Loucy (cell line): ENCODE data around the gene SEC16A.

Source experiments
- H2AFZ ChIP-seq: fragments of 200-600 bp; sonication (generic); 2 replicates; pipeline ENCODE4 v1.6.0; 2016; ENCODE audit warnings: antibody characterized with exemption, mild to moderate bottlenecking, low read length, moderate library complexity
- H3F3A ChIP-seq: fragments of 200-600 bp; 2 replicates; pipeline ENCODE4 v1.6.0; 2016; ENCODE audit warnings: antibody characterized with exemption, low read depth, mild to moderate bottlenecking
- H3K27me3 ChIP-seq: fragments of 200-600 bp; sonication (generic); 2 replicates; pipeline ENCODE4 v1.6.1; 2014; ENCODE audit warnings: low read length, mild to moderate bottlenecking; ENCODE audit not compliant: insufficient read depth, poor library complexity, severe bottlenecking
- H3K36me3 ChIP-seq: fragments of 200-600 bp; sonication (generic); 2 replicates; pipeline ENCODE4 v1.6.1; 2016; ENCODE audit warnings: low read length; ENCODE audit not compliant: insufficient read depth
- H3K4me1 ChIP-seq: fragments of 200-600 bp; sonication (generic); 2 replicates; pipeline ENCODE4 v1.5.1; 2014; ENCODE audit warnings: low read length, mild to moderate bottlenecking; ENCODE audit not compliant: insufficient read depth, poor library complexity, severe bottlenecking
- H3K4me2 ChIP-seq: fragments of 200-600 bp; sonication (generic); 2 replicates; pipeline ENCODE4 v1.6.0; 2014; ENCODE audit warnings: antibody characterized with exemption, low read length, low read depth, mild to moderate bottlenecking; ENCODE audit not compliant: poor library complexity, severe bottlenecking
- H3K4me3 ChIP-seq: fragments of 200-600 bp; sonication (generic); 2 replicates; pipeline ENCODE4 v1.5.1; 2014; ENCODE audit warnings: low read length, mild to moderate bottlenecking, mixed read lengths; ENCODE audit not compliant: poor library complexity, severe bottlenecking
- H3K79me2 ChIP-seq: fragments of 200-600 bp; sonication (generic); 2 replicates; pipeline ENCODE4 v1.6.1; 2014; ENCODE audit warnings: low read length; ENCODE audit not compliant: insufficient read depth
- H3K9ac ChIP-seq: fragments of 200-600 bp; sonication (generic); 2 replicates; pipeline ENCODE4 v1.6.0; 2014; ENCODE audit warnings: mild to moderate bottlenecking, low read depth, low read length, moderate library complexity; ENCODE audit not compliant: poor library complexity, severe bottlenecking
- H3K9me2 ChIP-seq: fragments of 200-600 bp; sonication (generic); replicated peaks from 2 replicates; pipeline ENCODE4 v1.6.1; 2016; ENCODE audit warnings: low read depth, low read length, mixed read lengths
- H3K9me3 ChIP-seq: fragments of 200-600 bp; sonication (generic); 2 replicates; pipeline ENCODE4 v1.6.1; 2014; ENCODE audit warnings: mild to moderate bottlenecking, antibody characterized with exemption, low read length, low read depth; ENCODE audit not compliant: insufficient read depth
- H4K20me1 ChIP-seq: fragments of 200-600 bp; sonication (generic); 2 replicates; pipeline ENCODE4 v1.6.0; 2014; ENCODE audit warnings: antibody characterized with exemption, low read length, mild to moderate bottlenecking; ENCODE audit not compliant: insufficient read depth, poor library complexity, severe bottlenecking
- CTCF ChIP-seq: fragments of 200-600 bp; sonication (generic); conservative IDR thresholded peaks from 2 replicates; pipeline ENCODE4 v1.5.1; 2014; ENCODE audit warnings: mild to moderate bottlenecking, antibody characterized with exemption, low read length
- EZH2phosphoT487 ChIP-seq: fragments of 200-600 bp; IDR thresholded peaks from 2 replicates; pipeline ENCODE4 v1.6.1; 2018; ENCODE audit warnings: antibody characterized with exemption, mild to moderate bottlenecking, moderate library complexity, borderline replicate concordance

The SEC16A gene

GRCh38 chr9:136516191-136516654 lies 33.4 kb upstream of the SEC16A start:
- Histone ChIP-seq H3K4me1 (no peaks in the 10 kb centered on the region), H3K79me2 (no peaks in the 10 kb centered on the region), H3K9ac (no peak overlapping the region), H2AFZ (no peak overlapping the region), H3K9me3 (no peaks in the 10 kb centered on the region), H3K27me3 (no peaks in the 10 kb centered on the region), H3K36me3 (peaks cover 5% of the 10 kb centered on the region; the same call in 1 of the 2 replicates), H3K9me2 (no peaks in the 10 kb centered on the region), H3K4me3 (no peak overlapping the region), H3K4me2 (no peak overlapping the region), H3F3A (no peaks in the 10 kb centered on the region), H4K20me1 (no peaks in the 10 kb centered on the region)
- TF ChIP-seq CTCF (no peak), EZH2phosphoT487 (no peak)

- no peaks in the 10 kb centered on the region for H3K79me2 ChIP-seq
- H3K4me3 ChIP-seq: no peak overlapping the region
- H4K20me1 ChIP-seq: no peaks in the 10 kb centered on the region
- H3K9ac ChIP-seq: no peak overlapping the region
- H3K4me2 ChIP-seq: no peak overlapping the region
- peaks cover 5% of the 10 kb centered on the region; the same call in 1 of the 2 replicates for H3K36me3 ChIP-seq
- H3K27me3 ChIP-seq: no peaks in the 10 kb centered on the region
- no peaks in the 10 kb centered on the region for H3F3A ChIP-seq
- H2AFZ ChIP-seq: no peak overlapping the region
- H3K9me2 ChIP-seq: no peaks in the 10 kb centered on the region
- H3K9me3 ChIP-seq: no peaks in the 10 kb centered on the region
- no peaks in the 10 kb centered on the region for H3K4me1 ChIP-seq
- TF ChIP-seq CTCF: no peak
- TF ChIP-seq EZH2phosphoT487: no peak
Measured at GRCh38 chr9:136515276-136515675, 32.4 kb upstream of the SEC16A start.

GRCh38 chr9:136514022-136514714 lies 31.3 kb upstream of the SEC16A start:
- Histone ChIP-seq H3K9ac (no peak overlapping the region), H3F3A (no peaks in the 10 kb centered on the region), H3K36me3 (peaks cover 5% of the 10 kb centered on the region; the same call in 1 of the 2 replicates), H2AFZ (no peak overlapping the region), H3K4me2 (no peak overlapping the region), H3K4me1 (no peaks in the 10 kb centered on the region), H3K9me3 (no peaks in the 10 kb centered on the region), H3K9me2 (no peaks in the 10 kb centered on the region), H3K27me3 (no peaks in the 10 kb centered on the region), H3K4me3 (no peak overlapping the region), H3K79me2 (no peaks in the 10 kb centered on the region), H4K20me1 (no peaks in the 10 kb centered on the region)
- TF ChIP-seq CTCF (no peak), EZH2phosphoT487 (no peak)
